ENCODE results near the gene LYZ.

Gene LYZ

GRCh38 chr12:69330475-69331473 is 17.4 kb upstream of the LYZ start:
- DNase-seq, result peak; percentile 24
- no peaks in the 10 kb centered on the region for H3K9me3 ChIP-seq (ENCODE audit: control insufficient read depth, low read length)
- no peak overlapping the region for H2BK15ac ChIP-seq (ENCODE audit: low read depth, poor library complexity, severe bottlenecking)
- H4K91ac ChIP-seq (ENCODE audit: low read length), result no peak overlapping the region
- H3K9ac ChIP-seq (ENCODE audit: low read length), result peak overlapping the region; percentile 62
- H4K8ac ChIP-seq (ENCODE audit: low read length), result no peak overlapping the region
- H3K4me2 ChIP-seq (ENCODE audit: low read length, poor library complexity, severe bottlenecking), result peak overlapping the region; percentile 89
- no peak overlapping the region for H2BK120ac ChIP-seq (ENCODE audit: low read depth, low read length)
- no peak overlapping the region for H3K23ac ChIP-seq (ENCODE audit: low read length in 2 of 2)
- no peaks in the 10 kb centered on the region for H3K36me3 ChIP-seq (ENCODE audit: control insufficient read depth in 1 of 2, insufficient read depth in 2 of 2, low read depth in 1 of 2, low read length in 2 of 2)
- no peak overlapping the region for H3K4ac ChIP-seq (ENCODE audit: low read depth in 1 of 2, low read length in 2 of 2)
- no peak overlapping the region for H3K14ac ChIP-seq (ENCODE audit: low read length in 2 of 2)
- H2BK12ac ChIP-seq (ENCODE audit: low read length in 2 of 2), result no peak overlapping the region
- H2AK5ac ChIP-seq (ENCODE audit: low read length, severe bottlenecking), result no peak overlapping the region
- H3K27ac ChIP-seq (ENCODE audit: low read length, poor library complexity, severe bottlenecking), result no peak overlapping the region
- H3K27me3 ChIP-seq (ENCODE audit: control insufficient read depth in 1 of 2, insufficient read depth in 1 of 2, low read length in 2 of 2), result peaks cover 12 to 55% of the 10 kb centered on the region in 2 experiments
- peak overlapping the region; percentile 14 for H2AFZ ChIP-seq (ENCODE audit: low read depth, low read length)
- no peak overlapping the region for H2BK5ac ChIP-seq (ENCODE audit: low read depth, low read length, poor library complexity, severe bottlenecking)
- H3K18ac ChIP-seq (ENCODE audit: low read depth in 1 of 2, low read length in 2 of 2), result no peak overlapping the region
- H3K79me1 ChIP-seq (replicated peaks; ENCODE audit: low read length, poor library complexity, severe bottlenecking), result no peaks in the 10 kb centered on the region
- no peaks in the 10 kb centered on the region for H3K4me1 ChIP-seq (ENCODE audit: control insufficient read depth, insufficient read depth, low read depth, low read length)
- peak overlapping the region in 1 of 2 experiments; percentile 77 for H3K4me3 ChIP-seq (ENCODE audit: insufficient read depth in 1 of 2, low read depth in 1 of 2, low read length in 2 of 2)
- WGBS, result 9% methylated on average over 15 of the region's 18 CpGs

GRCh38 chr12:69331519-69331908 is 16.7 kb upstream of the LYZ start:
- no peak overlapping the region for H3K14ac ChIP-seq (ENCODE audit: low read length in 2 of 2)
- no peak overlapping the region for H3K4ac ChIP-seq (ENCODE audit: low read depth in 1 of 2, low read length in 2 of 2)
- WGBS, result 80% methylated on average over 6 of the region's 7 CpGs
- no peak for DNase-seq
- H4K8ac ChIP-seq (ENCODE audit: low read length), result no peak overlapping the region
- no peak overlapping the region for H2BK12ac ChIP-seq (ENCODE audit: low read length in 2 of 2)
- no peak overlapping the region for H3K27ac ChIP-seq (ENCODE audit: low read length, poor library complexity, severe bottlenecking)
- H2BK120ac ChIP-seq (ENCODE audit: low read depth, low read length), result no peak overlapping the region
- no peaks in the 10 kb centered on the region for H3K4me1 ChIP-seq (ENCODE audit: control insufficient read depth, insufficient read depth, low read depth, low read length)
- peaks cover 12 to 55% of the 10 kb centered on the region in 2 experiments for H3K27me3 ChIP-seq (ENCODE audit: control insufficient read depth in 1 of 2, insufficient read depth in 1 of 2, low read length in 2 of 2)
- H2AFZ ChIP-seq (ENCODE audit: low read depth, low read length), result no peak overlapping the region
- peak overlapping the region; percentile 89 for H3K4me2 ChIP-seq (ENCODE audit: low read length, poor library complexity, severe bottlenecking)
- no peak overlapping the region for H4K91ac ChIP-seq (ENCODE audit: low read length)
- no peaks in the 10 kb centered on the region for H3K79me1 ChIP-seq (replicated peaks; ENCODE audit: low read length, poor library complexity, severe bottlenecking)
- no peaks in the 10 kb centered on the region for H3K9me3 ChIP-seq (ENCODE audit: control insufficient read depth, low read length)
- H2AK5ac ChIP-seq (ENCODE audit: low read length, severe bottlenecking), result no peak overlapping the region
- no peak overlapping the region for H2BK15ac ChIP-seq (ENCODE audit: low read depth, poor library complexity, severe bottlenecking)
- peak overlapping the region in 1 of 2 experiments; percentile 77 for H3K4me3 ChIP-seq (ENCODE audit: insufficient read depth in 1 of 2, low read depth in 1 of 2, low read length in 2 of 2)
- H3K36me3 ChIP-seq (ENCODE audit: control insufficient read depth in 1 of 2, insufficient read depth in 2 of 2, low read depth in 1 of 2, low read length in 2 of 2), result no peaks in the 10 kb centered on the region
- H3K9ac ChIP-seq (ENCODE audit: low read length), result peak overlapping the region; percentile 62
- no peak overlapping the region for H3K23ac ChIP-seq (ENCODE audit: low read length in 2 of 2)
- no peak overlapping the region for H2BK5ac ChIP-seq (ENCODE audit: low read depth, low read length, poor library complexity, severe bottlenecking)
- no peak overlapping the region for H3K18ac ChIP-seq (ENCODE audit: low read depth in 1 of 2, low read length in 2 of 2)

GRCh38 chr12:69331909-69332684 is 16.1 kb upstream of the LYZ start:
- H4K91ac ChIP-seq (ENCODE audit: low read length), result no peak overlapping the region
- H3K27me3 ChIP-seq (ENCODE audit: control insufficient read depth in 1 of 2, insufficient read depth in 1 of 2, low read length in 2 of 2), result peaks cover 12 to 55% of the 10 kb centered on the region in 2 experiments
- H2BK12ac ChIP-seq (ENCODE audit: low read length in 2 of 2), result no peak overlapping the region
- no peak overlapping the region for H2BK120ac ChIP-seq (ENCODE audit: low read depth, low read length)
- H2AFZ ChIP-seq (ENCODE audit: low read depth, low read length), result no peak overlapping the region
- H3K4ac ChIP-seq (ENCODE audit: low read depth in 1 of 2, low read length in 2 of 2), result no peak overlapping the region
- H3K4me2 ChIP-seq (ENCODE audit: low read length, poor library complexity, severe bottlenecking), result no peak overlapping the region
- H3K36me3 ChIP-seq (ENCODE audit: control insufficient read depth in 1 of 2, insufficient read depth in 2 of 2, low read depth in 1 of 2, low read length in 2 of 2), result no peaks in the 10 kb centered on the region
- no peak overlapping the region for H3K18ac ChIP-seq (ENCODE audit: low read depth in 1 of 2, low read length in 2 of 2)
- H3K9me3 ChIP-seq (ENCODE audit: control insufficient read depth, low read length), result no peaks in the 10 kb centered on the region
- no peak overlapping the region for H3K23ac ChIP-seq (ENCODE audit: low read length in 2 of 2)
- H2BK5ac ChIP-seq (ENCODE audit: low read depth, low read length, poor library complexity, severe bottlenecking), result no peak overlapping the region
- no peak overlapping the region for H2AK5ac ChIP-seq (ENCODE audit: low read length, severe bottlenecking)
- no peak overlapping the region for H4K8ac ChIP-seq (ENCODE audit: low read length)
- no peaks in the 10 kb centered on the region for H3K79me1 ChIP-seq (replicated peaks; ENCODE audit: low read length, poor library complexity, severe bottlenecking)
- H3K27ac ChIP-seq (ENCODE audit: low read length, poor library complexity, severe bottlenecking), result no peak overlapping the region
- H3K4me1 ChIP-seq (ENCODE audit: control insufficient read depth, insufficient read depth, low read depth, low read length), result no peaks in the 10 kb centered on the region
- H3K14ac ChIP-seq (ENCODE audit: low read length in 2 of 2), result no peak overlapping the region
- no peak overlapping the region for H3K9ac ChIP-seq (ENCODE audit: low read length)
- H3K4me3 ChIP-seq (ENCODE audit: insufficient read depth in 1 of 2, low read depth in 1 of 2, low read length in 2 of 2), result no peak overlapping the region
- 95% methylated on average over 18 of the region's 20 CpGs for WGBS
- H2BK15ac ChIP-seq (ENCODE audit: low read depth, poor library complexity, severe bottlenecking), result no peak overlapping the region
- no peak for DNase-seq

- H3K18ac ChIP-seq (ENCODE audit: low read depth in 1 of 2, low read length in 2 of 2), result no peak overlapping the region
- H3K36me3 ChIP-seq (ENCODE audit: control insufficient read depth in 1 of 2, insufficient read depth in 2 of 2, low read depth in 1 of 2, low read length in 2 of 2), result no peaks in the 10 kb centered on the region
- no peak overlapping the region for H2BK12ac ChIP-seq (ENCODE audit: low read length in 2 of 2)
- H3K4me3 ChIP-seq (ENCODE audit: insufficient read depth in 1 of 2, low read depth in 1 of 2, low read length in 2 of 2), result no peak overlapping the region
- DNase-seq, result no peak
- H3K23ac ChIP-seq (ENCODE audit: low read length in 2 of 2), result no peak overlapping the region
- H3K4ac ChIP-seq (ENCODE audit: low read depth in 1 of 2, low read length in 2 of 2), result no peak overlapping the region
- no peak overlapping the region for H4K91ac ChIP-seq (ENCODE audit: low read length)
- H3K9me3 ChIP-seq (ENCODE audit: control insufficient read depth, low read length), result no peaks in the 10 kb centered on the region
- peaks cover 12 to 49% of the 10 kb centered on the region in 2 experiments for H3K27me3 ChIP-seq (ENCODE audit: control insufficient read depth in 1 of 2, insufficient read depth in 1 of 2, low read length in 2 of 2)
- no peak overlapping the region for H2AK5ac ChIP-seq (ENCODE audit: low read length, severe bottlenecking)
- no peak overlapping the region for H3K9ac ChIP-seq (ENCODE audit: low read length)
- 96% methylated on average over 6 of the region's 6 CpGs for WGBS
- no peak overlapping the region for H3K27ac ChIP-seq (ENCODE audit: low read length, poor library complexity, severe bottlenecking)
- H2BK120ac ChIP-seq (ENCODE audit: low read depth, low read length), result no peak overlapping the region
- H2BK15ac ChIP-seq (ENCODE audit: low read depth, poor library complexity, severe bottlenecking), result no peak overlapping the region
- no peaks in the 10 kb centered on the region for H3K79me1 ChIP-seq (replicated peaks; ENCODE audit: low read length, poor library complexity, severe bottlenecking)
- no peaks in the 10 kb centered on the region for H3K4me1 ChIP-seq (ENCODE audit: control insufficient read depth, insufficient read depth, low read depth, low read length)
- no peak overlapping the region for H3K14ac ChIP-seq (ENCODE audit: low read length in 2 of 2)
- H4K8ac ChIP-seq (ENCODE audit: low read length), result no peak overlapping the region
- no peak overlapping the region for H2AFZ ChIP-seq (ENCODE audit: low read depth, low read length)
- H3K4me2 ChIP-seq (ENCODE audit: low read length, poor library complexity, severe bottlenecking), result no peak overlapping the region
- H2BK5ac ChIP-seq (ENCODE audit: low read depth, low read length, poor library complexity, severe bottlenecking), result no peak overlapping the region
Observed at GRCh38 chr12:69332815-69333358, 15.3 kb upstream of the LYZ start.
